Measurements from ENCODE around the gene EIF2AK3. TPM values are rescaled to one million over a fixed set of nuclear protein-coding genes. Genes with fewer than 3 reads are reported as not detected.

Gene EIF2AK3
- total and polyA plus RNA-seq, 7 experiments from 2014 or later: 3.2 to 36.5 (median 27.5) TPM

DNA sequence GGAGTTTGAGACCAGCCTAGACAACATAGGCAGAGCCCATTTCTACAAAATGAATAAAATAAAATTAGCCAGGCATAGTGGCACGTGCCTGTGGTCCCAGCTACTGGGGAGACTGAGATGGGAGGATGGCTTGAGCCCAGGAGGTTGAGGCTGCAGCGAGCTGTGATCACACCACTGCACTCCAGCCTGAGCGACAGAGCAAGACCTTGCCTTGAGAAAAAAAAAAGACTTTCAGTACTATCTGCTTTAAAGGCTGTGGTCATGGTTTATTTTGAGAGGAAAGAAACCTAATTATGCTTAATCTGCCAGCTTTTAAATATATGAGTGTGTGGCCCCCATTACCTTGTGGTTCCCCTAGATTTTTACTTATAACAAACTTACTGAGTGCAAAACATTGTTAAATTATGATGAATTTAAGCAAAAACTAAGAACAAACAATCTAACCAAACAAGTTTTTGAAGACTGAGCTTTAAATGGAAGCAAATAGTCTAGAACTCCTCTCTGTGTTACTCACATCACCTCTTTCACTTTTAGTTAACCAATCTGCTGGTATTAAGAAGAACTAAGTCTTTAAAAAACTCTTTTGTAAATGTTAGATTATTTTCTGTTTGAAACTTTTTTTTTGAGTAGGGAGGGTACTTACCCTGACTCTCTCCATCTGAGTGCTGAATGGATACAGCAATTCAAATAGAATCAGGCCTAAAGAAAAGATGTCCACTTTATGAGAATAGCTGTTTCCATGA is 65.4 kb downstream of the EIF2AK3 start:
- no peak overlapping the region for H3K4me3 ChIP-seq (ENCODE audit: low read length)
- Mint-ChIP-seq H3K27ac (peak overlapping the region in 4 of 9 donors; percentile 0 to 56 (median 36)), H3K9me3 (no peaks in the 10 kb centered on the region), H3K27me3 (no peaks in the 10 kb centered on the region), H3K4me3 (no peak overlapping the region), H3K36me3 (peaks cover 0 to 25% (median 13%) of the 10 kb centered on the region in 5 donors), H3K4me1 (peaks cover 0 to 13% (median 0%) of the 10 kb centered on the region in 7 donors)
- intact Hi-C loops (cut with micrococcal nuclease): no loop called here
- peaks cover 11 to 50% (median 16%) of the 10 kb centered on the region in 3 experiments for H3K36me3 ChIP-seq (ENCODE audit: control insufficient read depth in 2 of 3, insufficient read depth in 3 of 3, low read length in 3 of 3)
- POLR2A ChIA-PET: no interaction called here
- no peaks in the 10 kb centered on the region for H3K4me1 ChIP-seq (ENCODE audit: control insufficient read depth in 2 of 2, insufficient read depth in 2 of 2, low read length in 2 of 2)
- DNase-seq (no peak), ATAC-seq (no peak)
- CTCF ChIA-PET: no interaction called here
- no peaks in the 10 kb centered on the region for H3K27me3 ChIP-seq (ENCODE audit: control insufficient read depth in 2 of 2, insufficient read depth in 2 of 2, low read length in 2 of 2)
- no peak overlapping the region for H3K27ac ChIP-seq (ENCODE audit: low read depth, low read length)
- H3K9me3 ChIP-seq (ENCODE audit: control insufficient read depth in 2 of 3, low read length in 3 of 3): no peaks in the 10 kb centered on the region

DNA sequence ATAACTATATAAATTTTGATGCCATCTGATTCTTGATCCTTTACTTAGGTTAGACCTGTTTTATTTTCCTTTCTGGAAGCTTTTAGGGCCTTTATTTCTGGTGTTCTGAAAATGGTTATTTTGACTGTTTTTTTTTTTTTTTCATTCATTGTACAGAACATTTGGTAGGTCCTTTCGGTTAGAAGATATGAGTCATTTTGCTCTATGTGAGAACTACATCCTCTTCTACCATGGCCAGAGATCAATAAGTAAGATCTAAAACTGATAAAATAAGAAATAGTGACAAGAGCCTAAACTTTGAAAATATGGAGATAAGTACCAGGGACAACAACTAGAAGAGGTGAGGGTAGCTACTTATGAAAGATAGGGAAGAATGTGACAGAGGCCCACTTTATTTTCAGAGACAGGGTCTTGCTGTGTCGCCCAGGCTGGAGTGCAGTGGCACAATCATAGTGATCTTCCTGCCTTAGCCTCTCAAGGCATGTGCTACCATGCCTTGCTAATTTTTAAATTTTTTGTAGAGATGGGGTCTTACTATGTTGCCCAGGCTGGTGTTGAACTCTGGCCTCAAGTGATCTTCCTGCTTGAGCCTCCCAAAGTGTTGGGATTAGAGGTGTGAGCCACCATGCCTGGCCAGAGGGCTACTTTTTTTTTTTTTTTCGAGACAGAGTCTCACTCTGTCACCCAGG is 66.5 kb downstream of the EIF2AK3 start:
- Histone ChIP-seq H3K9me3 (ENCODE audit: control insufficient read depth in 2 of 3, low read length in 3 of 3) (no peaks in the 10 kb centered on the region), H3K27me3 (ENCODE audit: control insufficient read depth in 2 of 2, insufficient read depth in 2 of 2, low read length in 2 of 2) (no peaks in the 10 kb centered on the region), H3K4me1 (ENCODE audit: control insufficient read depth in 2 of 2, insufficient read depth in 2 of 2, low read length in 2 of 2) (no peaks in the 10 kb centered on the region), H3K4me3 (ENCODE audit: low read length) (no peak overlapping the region), H3K27ac (ENCODE audit: low read depth, low read length) (no peak overlapping the region), H3K36me3 (ENCODE audit: control insufficient read depth in 2 of 3, insufficient read depth in 3 of 3, low read length in 3 of 3) (peaks cover 11 to 58% (median 16%) of the 10 kb centered on the region in 3 experiments)
- peaks cover 3 to 32% (median 18%) of the 10 kb centered on the region in 5 donors for H3K36me3 Mint-ChIP-seq
- H3K4me3 Mint-ChIP-seq: no peak overlapping the region
- no peak for ATAC-seq
- intact Hi-C loops (cut with micrococcal nuclease): no loop called here
- POLR2A ChIA-PET: no interaction called here
- H3K4me1 Mint-ChIP-seq: peaks cover 0 to 13% (median 0%) of the 10 kb centered on the region in 7 donors
- no peaks in the 10 kb centered on the region for H3K27me3 Mint-ChIP-seq
- peak overlapping the region in 1 of 9 donors; percentile 62 for H3K27ac Mint-ChIP-seq
- no peaks in the 10 kb centered on the region for H3K9me3 Mint-ChIP-seq
- no peak for DNase-seq
- CTCF ChIA-PET: no interaction called here

DNA sequence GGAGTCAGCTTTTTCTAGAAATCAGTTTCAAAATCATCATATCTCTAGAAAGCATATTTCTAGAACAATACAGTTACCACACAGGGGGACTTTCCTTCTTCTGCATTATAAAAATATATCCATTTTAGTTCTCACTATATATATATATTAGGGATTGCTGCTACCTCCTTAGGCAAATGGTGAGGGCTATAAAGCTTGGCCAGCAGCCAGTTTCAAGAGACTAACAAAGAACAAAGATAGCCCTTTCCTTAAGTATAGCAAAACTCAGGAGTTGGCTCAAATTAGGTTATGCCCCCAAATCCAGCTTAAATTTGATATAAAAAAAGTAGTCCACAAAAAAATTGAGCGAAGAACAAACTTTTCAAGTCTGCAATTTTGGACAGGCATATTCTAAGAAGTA is 70.0 kb downstream of the EIF2AK3 start:
- H3K4me3 ChIP-seq (ENCODE audit: low read length): no peak overlapping the region
- ChIA-PET POLR2A (no interaction called here), CTCF (no interaction called here)
- no peak for ATAC-seq
- peaks cover 9 to 42% (median 11%) of the 10 kb centered on the region in 3 experiments for H3K36me3 ChIP-seq (ENCODE audit: control insufficient read depth in 2 of 3, insufficient read depth in 3 of 3, low read length in 3 of 3)
- H3K9me3 ChIP-seq (ENCODE audit: control insufficient read depth in 2 of 3, low read length in 3 of 3): no peaks in the 10 kb centered on the region
- H3K4me1 Mint-ChIP-seq: peaks cover 0 to 8% (median 0%) of the 10 kb centered on the region in 7 donors
- H3K27ac ChIP-seq (ENCODE audit: low read depth, low read length): no peak overlapping the region
- intact Hi-C loops (cut with micrococcal nuclease): no loop called here
- H3K27me3 Mint-ChIP-seq: no peaks in the 10 kb centered on the region
- H3K27me3 ChIP-seq (ENCODE audit: control insufficient read depth in 2 of 2, insufficient read depth in 2 of 2, low read length in 2 of 2): no peaks in the 10 kb centered on the region
- H3K9me3 Mint-ChIP-seq: no peaks in the 10 kb centered on the region
- H3K4me3 Mint-ChIP-seq: no peak overlapping the region
- H3K4me1 ChIP-seq (ENCODE audit: control insufficient read depth in 2 of 2, insufficient read depth in 2 of 2, low read length in 2 of 2): no peaks in the 10 kb centered on the region
- H3K27ac Mint-ChIP-seq: no peak overlapping the region
- no peak for DNase-seq
- peaks cover 3 to 41% (median 18%) of the 10 kb centered on the region in 5 donors for H3K36me3 Mint-ChIP-seq

- no peak overlapping the region for H3K4me3 Mint-ChIP-seq
- ChIA-PET POLR2A (no interaction called here), CTCF (no interaction called here)
- H3K27ac Mint-ChIP-seq: no peak overlapping the region
- H3K4me1 Mint-ChIP-seq: peaks cover 0 to 5% (median 0%) of the 10 kb centered on the region in 7 donors
- no peak overlapping the region for H3K4me3 ChIP-seq (ENCODE audit: low read length)
- H3K36me3 ChIP-seq (ENCODE audit: control insufficient read depth in 2 of 3, insufficient read depth in 3 of 3, low read length in 3 of 3): peaks cover 6 to 32% (median 11%) of the 10 kb centered on the region in 3 experiments
- no peaks in the 10 kb centered on the region for H3K27me3 ChIP-seq (ENCODE audit: control insufficient read depth in 2 of 2, insufficient read depth in 2 of 2, low read length in 2 of 2)
- no peaks in the 10 kb centered on the region for H3K4me1 ChIP-seq (ENCODE audit: control insufficient read depth in 2 of 2, insufficient read depth in 2 of 2, low read length in 2 of 2)
- H3K9me3 ChIP-seq (ENCODE audit: control insufficient read depth in 2 of 3, low read length in 3 of 3): no peaks in the 10 kb centered on the region
- intact Hi-C loops (cut with micrococcal nuclease): no loop called here
- peaks cover 3 to 31% (median 12%) of the 10 kb centered on the region in 5 donors for H3K36me3 Mint-ChIP-seq
- ATAC-seq (no peak), DNase-seq (no peak)
- H3K9me3 Mint-ChIP-seq: no peaks in the 10 kb centered on the region
- H3K27ac ChIP-seq (ENCODE audit: low read depth, low read length): no peak overlapping the region
- peaks cover 0 to 6% (median 0%) of the 10 kb centered on the region in 5 donors for H3K27me3 Mint-ChIP-seq
Measured at GRCh38 chr2:88556026-88556425, 71.2 kb downstream of the EIF2AK3 start.

DNA sequence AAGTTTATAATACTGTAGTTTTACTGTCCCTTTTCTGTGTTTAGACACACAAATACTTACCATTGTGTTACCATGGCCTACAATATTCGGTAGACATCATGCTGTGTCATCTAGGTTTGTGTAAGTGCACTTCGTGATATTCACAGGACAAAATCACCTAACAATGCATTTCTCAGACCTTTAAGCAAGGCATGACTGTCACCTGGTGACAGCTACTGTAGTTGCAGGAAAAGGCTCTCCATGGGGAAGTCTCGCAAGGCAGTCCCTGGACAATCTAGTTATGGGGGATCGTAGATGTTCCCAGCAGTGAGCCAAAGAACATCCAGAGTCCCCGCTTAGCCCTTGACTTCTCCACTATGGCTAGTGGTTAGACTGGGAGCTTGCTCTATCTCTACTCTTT is 73.1 kb downstream of the EIF2AK3 start:
- Mint-ChIP-seq H3K27me3 (peaks cover 13 to 19% (median 14%) of the 10 kb centered on the region in 5 donors), H3K9me3 (peaks cover 0 to 2% (median 0%) of the 10 kb centered on the region in 11 donors), H3K4me3 (no peak overlapping the region), H3K4me1 (peaks cover 0 to 8% (median 4%) of the 10 kb centered on the region in 7 donors), H3K27ac (peak overlapping the region in 2 of 9 donors; percentile 31 to 51), H3K36me3 (peaks cover 0 to 25% (median 7%) of the 10 kb centered on the region in 5 donors)
- no peaks in the 10 kb centered on the region for H3K9me3 ChIP-seq (ENCODE audit: control insufficient read depth in 2 of 3, low read length in 3 of 3)
- intact Hi-C loops (cut with micrococcal nuclease): no loop called here
- ATAC-seq: no peak
- H3K36me3 ChIP-seq (ENCODE audit: control insufficient read depth in 2 of 3, insufficient read depth in 3 of 3, low read length in 3 of 3): peaks cover 0 to 24% (median 5%) of the 10 kb centered on the region in 3 experiments
- POLR2A ChIA-PET: no interaction called here
- H3K27ac ChIP-seq (ENCODE audit: low read depth, low read length): no peak overlapping the region
- no peak overlapping the region for H3K4me3 ChIP-seq (ENCODE audit: low read length)
- CTCF ChIA-PET: no interaction called here
- DNase-seq: no peak
- H3K4me1 ChIP-seq (ENCODE audit: control insufficient read depth in 2 of 2, insufficient read depth in 2 of 2, low read length in 2 of 2): no peaks in the 10 kb centered on the region
- H3K27me3 ChIP-seq (ENCODE audit: control insufficient read depth in 2 of 2, insufficient read depth in 2 of 2, low read length in 2 of 2): no peaks in the 10 kb centered on the region

GRCh38 chr2:88549616-88550292 is 77.5 kb downstream of the EIF2AK3 start:
- Histone ChIP-seq H3K4me1 (ENCODE audit: control insufficient read depth in 2 of 2, insufficient read depth in 2 of 2, low read length in 2 of 2) (no peaks in the 10 kb centered on the region), H3K36me3 (ENCODE audit: control insufficient read depth in 2 of 3, insufficient read depth in 3 of 3, low read length in 3 of 3) (no peaks in the 10 kb centered on the region), H3K4me3 (ENCODE audit: low read length) (no peak overlapping the region), H3K27me3 (ENCODE audit: control insufficient read depth in 2 of 2, insufficient read depth in 2 of 2, low read length in 2 of 2) (no peaks in the 10 kb centered on the region), H3K27ac (ENCODE audit: low read depth, low read length) (no peak overlapping the region), H3K9me3 (ENCODE audit: control insufficient read depth in 2 of 3, low read length in 3 of 3) (no peaks in the 10 kb centered on the region)
- Mint-ChIP-seq H3K4me1 (peaks cover 0 to 8% (median 4%) of the 10 kb centered on the region in 7 donors), H3K27me3 (peaks cover 18 to 34% (median 23%) of the 10 kb centered on the region in 5 donors), H3K27ac (no peak overlapping the region), H3K9me3 (peaks cover 0 to 2% (median 0%) of the 10 kb centered on the region in 11 donors), H3K36me3 (peaks cover 0 to 7% (median 0%) of the 10 kb centered on the region in 5 donors), H3K4me3 (no peak overlapping the region)
- POLR2A ChIA-PET: no interaction called here
- ATAC-seq (no peak), DNase-seq (no peak)
- CTCF ChIA-PET: no interaction called here
- intact Hi-C loops (cut with micrococcal nuclease): no loop called here
